Measurements from ENCODE around the gene USP15. TPM values are rescaled to one million over a fixed set of nuclear protein-coding genes. Genes with fewer than 3 reads are reported as not detected.

The USP15 gene
- total RNA-seq = 100 to 1,000 TPM in 3 of 4 donors, 10 to 100 TPM in 1; 74.6 to 168 (median 108) TPM

DNA sequence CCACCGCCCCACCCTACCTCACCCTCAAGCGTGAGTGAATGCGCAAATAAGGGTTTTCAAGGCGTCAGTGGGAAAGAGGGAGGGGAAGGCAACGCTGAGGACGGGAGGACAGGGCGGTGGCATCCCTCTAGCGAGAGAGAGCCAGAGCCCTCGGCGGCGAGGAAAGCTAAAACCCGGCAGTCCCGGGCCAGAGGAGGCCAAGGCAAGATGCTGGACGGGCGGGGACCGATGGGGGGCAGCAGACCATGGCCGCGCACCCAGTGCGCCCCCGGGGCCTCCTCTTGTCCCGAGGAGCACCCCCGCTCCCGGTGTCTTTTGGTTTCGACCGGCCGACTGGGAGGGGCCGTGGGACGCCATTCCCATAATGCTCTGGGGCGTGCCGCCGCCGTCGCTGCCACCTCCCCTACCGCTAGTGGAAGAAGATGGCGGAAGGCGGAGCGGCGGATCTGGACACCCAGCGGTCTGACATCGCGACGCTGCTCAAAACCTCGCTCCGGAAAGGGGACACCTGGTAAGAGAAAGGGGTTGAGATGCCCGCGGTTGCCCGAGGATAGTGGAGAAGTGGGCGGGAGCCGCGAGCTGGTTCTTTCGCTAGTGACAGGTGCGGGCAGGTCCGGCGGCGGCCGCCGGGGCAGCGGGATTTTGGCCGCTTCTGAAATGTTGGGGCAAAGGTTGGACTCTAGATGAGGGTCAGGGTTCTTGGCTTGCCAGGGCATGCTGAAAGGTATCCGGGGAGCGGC lies at the start of gene USP15:
USP15 (plus strand) TSS at position 412 of the 740 bp plus-strand sequence; CDS start at position 423, 11 bp downstream.
- Histone ChIP-seq H3K4me3 (peak within 1 kb of the TSS; percentile 76 to 98 (median 84)), H3K27me3 (no peaks in the 10 kb centered on the region), H3K4me1 (peaks cover 0 to 32% (median 12%) of the 10 kb centered on the region in 4 donors), H3K36me3 (no peaks in the 10 kb centered on the region), H3K9me3 (no peaks in the 10 kb centered on the region), H3K27ac (peak within 1 kb of the TSS; percentile 89 to 96 (median 94))
- TF ChIP-seq, protein P1, sequence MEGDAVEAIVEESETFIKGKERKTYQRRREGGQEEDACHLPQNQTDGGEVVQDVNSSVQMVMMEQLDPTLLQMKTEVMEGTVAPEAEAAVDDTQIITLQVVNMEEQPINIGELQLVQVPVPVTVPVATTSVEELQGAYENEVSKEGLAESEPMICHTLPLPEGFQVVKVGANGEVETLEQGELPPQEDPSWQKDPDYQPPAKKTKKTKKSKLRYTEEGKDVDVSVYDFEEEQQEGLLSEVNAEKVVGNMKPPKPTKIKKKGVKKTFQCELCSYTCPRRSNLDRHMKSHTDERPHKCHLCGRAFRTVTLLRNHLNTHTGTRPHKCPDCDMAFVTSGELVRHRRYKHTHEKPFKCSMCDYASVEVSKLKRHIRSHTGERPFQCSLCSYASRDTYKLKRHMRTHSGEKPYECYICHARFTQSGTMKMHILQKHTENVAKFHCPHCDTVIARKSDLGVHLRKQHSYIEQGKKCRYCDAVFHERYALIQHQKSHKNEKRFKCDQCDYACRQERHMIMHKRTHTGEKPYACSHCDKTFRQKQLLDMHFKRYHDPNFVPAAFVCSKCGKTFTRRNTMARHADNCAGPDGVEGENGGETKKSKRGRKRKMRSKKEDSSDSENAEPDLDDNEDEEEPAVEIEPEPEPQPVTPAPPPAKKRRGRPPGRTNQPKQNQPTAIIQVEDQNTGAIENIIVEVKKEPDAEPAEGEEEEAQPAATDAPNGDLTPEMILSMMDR (IDR thresholded peaks at IDR 0.05) = peak; percentile 34 to 73 (median 64)
- TF ChIP-seq POLR2A (IDR thresholded peaks at IDR 0.05) = peak; percentile 66 to 75
- DNase-seq = peak; percentile 92 to 98 (median 97)

DNA sequence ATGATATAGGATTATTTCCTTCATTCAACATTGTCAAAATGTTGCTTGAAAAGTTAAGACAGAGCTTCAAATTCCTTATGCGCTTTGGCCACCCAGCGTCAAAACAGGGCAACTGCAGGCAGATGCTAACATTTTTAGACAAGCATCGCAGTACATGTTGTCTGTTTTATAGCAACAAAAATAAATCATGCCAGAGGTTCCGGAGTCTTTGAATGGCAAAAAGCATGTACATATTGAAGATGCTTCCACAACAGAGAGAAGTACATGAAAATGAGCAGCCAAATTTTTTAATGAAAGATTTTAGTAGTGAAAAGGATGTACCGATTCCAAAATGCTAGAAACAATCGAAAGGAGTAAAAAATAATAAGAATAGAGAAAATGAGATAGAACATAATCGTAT lies 49.8 kb upstream of the USP15 start:
- H3K27ac ChIP-seq = no peak overlapping the region
- TF ChIP-seq POLR2A (IDR thresholded peaks at IDR 0.05) = no peak
- TF ChIP-seq, protein P1 (IDR thresholded peaks at IDR 0.05) = peak; percentile 48 to 79 (median 62)
- no peaks in the 10 kb centered on the region for H3K9me3 ChIP-seq
- no peak overlapping the region for H3K4me3 ChIP-seq
- no peaks in the 10 kb centered on the region for H3K4me1 ChIP-seq
- H3K36me3 ChIP-seq = no peaks in the 10 kb centered on the region
- no peaks in the 10 kb centered on the region for H3K27me3 ChIP-seq
- DNase-seq = peak in 1 of 3 donors; percentile 62

DNA sequence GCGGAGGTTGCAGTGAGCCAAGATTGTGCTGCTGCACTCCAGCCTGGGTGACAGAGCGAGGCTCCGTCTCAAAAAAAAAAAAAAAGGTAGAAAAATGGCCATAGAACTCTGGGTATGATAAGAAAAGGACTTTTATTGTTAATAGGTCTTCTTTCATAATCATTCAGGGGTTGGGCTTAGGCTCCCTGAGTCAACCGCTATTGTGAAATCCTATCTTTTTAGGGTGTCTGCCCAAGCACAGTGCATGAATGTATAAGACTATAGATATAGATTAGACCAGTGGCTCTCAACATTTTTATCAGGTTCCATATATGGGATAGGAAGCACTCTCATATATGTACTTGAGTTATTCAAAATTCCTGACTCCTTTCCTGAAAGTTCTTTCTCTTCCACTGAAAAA lies 48.7 kb upstream of the USP15 start:
- DNase-seq = no peak
- Histone ChIP-seq H3K9me3 (no peaks in the 10 kb centered on the region), H3K27ac (no peak overlapping the region), H3K4me1 (no peaks in the 10 kb centered on the region), H3K36me3 (no peaks in the 10 kb centered on the region), H3K4me3 (no peak overlapping the region), H3K27me3 (no peaks in the 10 kb centered on the region)
- TF ChIP-seq, protein P1 (IDR thresholded peaks at IDR 0.05) = no peak
- TF ChIP-seq POLR2A (IDR thresholded peaks at IDR 0.05) = no peak

DNA sequence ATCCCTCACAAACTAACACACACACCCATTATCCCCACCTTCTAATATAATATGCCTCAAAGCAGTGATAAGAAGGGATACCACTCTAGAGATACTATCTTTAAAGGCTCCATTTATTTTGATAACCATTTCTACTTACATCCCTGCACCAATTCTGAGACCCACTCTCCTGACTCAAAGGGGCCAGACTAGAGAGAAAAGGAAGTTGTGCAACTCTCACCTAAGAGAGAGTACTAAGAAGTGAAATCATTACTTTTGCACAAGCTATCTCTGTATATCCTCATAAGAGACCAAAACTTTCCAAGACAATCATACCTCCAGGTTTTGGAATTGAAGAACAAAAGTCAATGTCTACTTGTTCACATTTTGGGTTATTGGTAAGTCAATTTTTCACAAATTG lies 45.4 kb upstream of the USP15 start:
- no peaks in the 10 kb centered on the region for H3K27me3 ChIP-seq
- H3K36me3 ChIP-seq = no peaks in the 10 kb centered on the region
- H3K4me3 ChIP-seq = no peak overlapping the region
- DNase-seq = no peak
- H3K27ac ChIP-seq = peak overlapping the region in 2 of 4 donors; percentile 14 to 37
- TF ChIP-seq, protein P1 (IDR thresholded peaks at IDR 0.05) = no peak
- no peak for TF ChIP-seq POLR2A (IDR thresholded peaks at IDR 0.05)
- no peaks in the 10 kb centered on the region for H3K4me1 ChIP-seq
- no peaks in the 10 kb centered on the region for H3K9me3 ChIP-seq

DNA sequence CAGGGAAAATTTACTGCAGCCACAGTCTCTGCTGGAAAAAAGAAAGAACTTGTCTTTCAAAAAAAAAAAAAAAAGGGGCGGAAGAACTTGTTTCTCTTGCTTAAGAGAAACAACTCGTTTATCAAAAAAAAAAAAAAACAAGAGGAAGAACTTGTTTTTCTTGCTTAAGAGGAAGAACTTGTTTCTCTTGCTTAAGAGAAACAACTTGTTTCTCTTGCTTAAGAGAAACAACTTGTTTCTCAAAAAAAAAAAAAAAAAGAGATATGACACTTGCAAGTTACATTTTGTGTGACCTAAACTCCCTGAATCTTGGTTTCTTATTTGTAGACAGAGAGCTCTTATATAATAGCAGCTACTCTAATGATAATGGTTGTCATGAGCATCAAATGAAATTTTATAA lies 44.7 kb upstream of the USP15 start:
- Histone ChIP-seq H3K27me3 (no peaks in the 10 kb centered on the region), H3K4me3 (no peak overlapping the region), H3K36me3 (no peaks in the 10 kb centered on the region), H3K4me1 (no peaks in the 10 kb centered on the region), H3K9me3 (no peaks in the 10 kb centered on the region), H3K27ac (peak overlapping the region in 1 of 4 donors; percentile 66)
- TF ChIP-seq, protein P1 (IDR thresholded peaks at IDR 0.05) = no peak
- no peak for TF ChIP-seq POLR2A (IDR thresholded peaks at IDR 0.05)
- DNase-seq = no peak

Data from Peyer's patch (tissue), 4 donors.